ENCODE results near the gene CHD1. TPM values are rescaled to one million over a fixed set of nuclear protein-coding genes. Genes with fewer than 3 reads are reported as not detected.

The CHD1 gene
- 100 to 1,000 TPM in 1 of 4 donors, 10 to 100 TPM in 3; 43.5 to 120 (median 69.5) TPM for total RNA-seq

- Histone ChIP-seq H3K4me3 (peak within 1 kb of the TSS; percentile 75 to 88 (median 84)), H3K27me3 (no peaks in the 10 kb centered on the region), H3K9me3 (no peaks in the 10 kb centered on the region), H3K4me1 (peaks cover 0 to 27% (median 10%) of the 10 kb centered on the region in 4 donors), H3K36me3 (peaks cover 0 to 17% (median 0%) of the 10 kb centered on the region in 3 donors), H3K27ac (peak within 1 kb of the TSS; percentile 96 to 100 (median 100))
- peak; percentile 91 to 99 (median 97) for DNase-seq
- peak; percentile 86 to 92 for TF ChIP-seq POLR2A (IDR thresholded peaks at IDR 0.05)
- no peak for TF ChIP-seq CTCF (IDR thresholded peaks at IDR 0.05)
Measured at GRCh38 chr5:98928873-98929709, at the start of gene CHD1. Gene CHD1 (minus strand): TSS chr5:98929007. CDS start chr5:98926386, 2,621 bp downstream.

GRCh38 chr5:98978528-98978927, 49.7 kb upstream of the CHD1 start:
- no peaks in the 10 kb centered on the region for H3K36me3 ChIP-seq
- no peak for DNase-seq
- TF ChIP-seq POLR2A (IDR thresholded peaks at IDR 0.05): no peak
- TF ChIP-seq CTCF (IDR thresholded peaks at IDR 0.05): no peak
- H3K9me3 ChIP-seq: no peaks in the 10 kb centered on the region
- H3K4me3 ChIP-seq: no peak overlapping the region
- no peaks in the 10 kb centered on the region for H3K27me3 ChIP-seq
- H3K27ac ChIP-seq: no peak overlapping the region
- H3K4me1 ChIP-seq: no peaks in the 10 kb centered on the region

GRCh38 chr5:98977723-98978122, 48.9 kb upstream of the CHD1 start:
- Histone ChIP-seq H3K4me1 (no peaks in the 10 kb centered on the region), H3K4me3 (no peak overlapping the region), H3K27ac (no peak overlapping the region), H3K36me3 (no peaks in the 10 kb centered on the region), H3K9me3 (no peaks in the 10 kb centered on the region), H3K27me3 (no peaks in the 10 kb centered on the region)
- DNase-seq: no peak
- TF ChIP-seq CTCF (IDR thresholded peaks at IDR 0.05) (no peak), POLR2A (IDR thresholded peaks at IDR 0.05) (no peak)

GRCh38 chr5:98975682-98976407, 47.0 kb upstream of the CHD1 start:
- Histone ChIP-seq H3K27me3 (no peaks in the 10 kb centered on the region), H3K9me3 (no peaks in the 10 kb centered on the region), H3K27ac (no peak overlapping the region), H3K36me3 (no peaks in the 10 kb centered on the region), H3K4me1 (no peaks in the 10 kb centered on the region), H3K4me3 (no peak overlapping the region)
- TF ChIP-seq CTCF (IDR thresholded peaks at IDR 0.05): no peak
- no peak for TF ChIP-seq POLR2A (IDR thresholded peaks at IDR 0.05)
- peak in 1 of 3 donors; percentile 42 for DNase-seq

- no peak overlapping the region for H3K27ac ChIP-seq
- no peaks in the 10 kb centered on the region for H3K27me3 ChIP-seq
- H3K9me3 ChIP-seq: no peaks in the 10 kb centered on the region
- no peaks in the 10 kb centered on the region for H3K36me3 ChIP-seq
- no peak for DNase-seq
- no peak overlapping the region for H3K4me3 ChIP-seq
- no peak for TF ChIP-seq POLR2A (IDR thresholded peaks at IDR 0.05)
- no peak for TF ChIP-seq CTCF (IDR thresholded peaks at IDR 0.05)
- H3K4me1 ChIP-seq: no peaks in the 10 kb centered on the region
Measured at GRCh38 chr5:98975223-98975622, 46.4 kb upstream of the CHD1 start.

Measured in Peyer's patch (tissue), 4 donors.